Endothelial cell of umbilical vein (primary cell): ENCODE results near the gene ATXN3L. TPM values are rescaled to one million over a fixed set of nuclear protein-coding genes. Genes with fewer than 3 reads are reported as not detected.

ENCODE experiments used
- BruUV-seq: library from RNA; stranded (reverse); fragments of 400-500 nt; replicated peaks from 2 replicates; lab custom pipeline; 2021; lab: Mats Ljungman, UMichigan
- CTCF ChIA-PET: fragments of 300-600, 350-600 bp; sonication (Branson Sonifier 250); formaldehyde crosslinking; loops from one replicate; lab custom pipeline; 2021; ENCODE audit warnings: antibody characterized with exemption, inconsistent platforms; lab: Charles Lee
- POLR2A ChIA-PET: fragments of 300-600, 350-600 bp; sonication (Branson Sonifier 250); formaldehyde crosslinking; loops from one replicate; lab custom pipeline; 2021; ENCODE audit warnings: antibody characterized with exemption, inconsistent platforms; lab: Charles Lee
- DNase-seq: peaks from one replicate; pipeline ENCODE4 v3.0.0-alpha.2; 2011; ENCODE audit warnings: low read depth, low spot score
- FAIRE-seq: peaks from 2 replicates; lab custom pipeline; 2011; peaks lifted over from hg19 to GRCh38; lab: Jason Lieb, UNC
- H2AFZ ChIP-seq: 2 replicates; pipeline ENCODE4 v1.6.0; 2012; ENCODE audit warnings: low read depth, low read length, control low read depth, inconsistent platforms
- H3K27ac ChIP-seq: 2 replicates; pipeline ENCODE4 v1.5.1; 2011; ENCODE audit warnings: low read depth, mild to moderate bottlenecking, control low read depth, low read length, moderate library complexity; ENCODE audit not compliant: insufficient read depth
- H3K27me3 ChIP-seq, 2 experiments: 2 replicates each; pipeline versions ENCODE4 v1.6.0 to v1.6.1; 2011; ENCODE audit warnings: low read length in 2 of 2, mixed read lengths in 1 of 2; ENCODE audit not compliant: control insufficient read depth in 2 of 2, insufficient read depth in 2 of 2
- H3K36me3 ChIP-seq, 2 experiments: 2 replicates in 1 of 2; 3 replicates in 1 of 2; pipeline ENCODE4 v1.5.1; 2011; ENCODE audit warnings: low read length in 2 of 2, mild to moderate bottlenecking in 1 of 2, moderate library complexity in 1 of 2; ENCODE audit not compliant: control insufficient read depth in 2 of 2, insufficient read depth in 2 of 2; ENCODE audit errors: extremely low read depth in 1 of 2
- H3K4me1 ChIP-seq: 3 replicates; pipeline ENCODE4 v1.5.1; 2011; ENCODE audit warnings: mild to moderate bottlenecking, low read length; ENCODE audit not compliant: control insufficient read depth, insufficient read depth; ENCODE audit errors: extremely low read depth
- H3K4me2 ChIP-seq: 2 replicates; pipeline ENCODE4 v1.6.1; 2011; ENCODE audit warnings: low read length, control low read depth, mixed read lengths; ENCODE audit not compliant: insufficient read depth
- H3K4me3 ChIP-seq, 3 experiments: fragments of 200-600 bp in 1 of 3; sonication (generic), shearing (Covaris generic) in 1 of 3; replicated peaks in 1 of 3; 2 replicates each; pipeline ENCODE4 v1.5.1; 2011 to 2016; ENCODE audit warnings: control low read depth in 3 of 3, low read length in 3 of 3, mild to moderate bottlenecking in 2 of 3, inconsistent platforms in 1 of 3, low read depth in 1 of 3, moderate library complexity in 1 of 3; ENCODE audit not compliant: insufficient read depth in 1 of 3
- H3K79me2 ChIP-seq: 2 replicates; pipeline ENCODE4 v1.6.0; 2012; ENCODE audit warnings: low read length, inconsistent platforms; ENCODE audit not compliant: control insufficient read depth, insufficient read depth
- H3K9ac ChIP-seq: replicated peaks from 2 replicates; pipeline ENCODE3; 2011; ENCODE audit warnings: low read length, control low read depth; ENCODE audit not compliant: insufficient read depth; ENCODE audit errors: extremely low read depth
- H3K9me1 ChIP-seq: replicated peaks from 3 replicates; pipeline ENCODE4 v1.6.0; 2011; ENCODE audit warnings: mild to moderate bottlenecking, low read length; ENCODE audit not compliant: control insufficient read depth, insufficient read depth; ENCODE audit errors: extremely low read depth
- H3K9me3 ChIP-seq: replicated peaks from 2 replicates; pipeline ENCODE4 v1.5.1; 2012; ENCODE audit warnings: low read length, inconsistent platforms; ENCODE audit not compliant: control insufficient read depth, insufficient read depth
- H4K20me1 ChIP-seq: replicated peaks from 2 replicates; pipeline ENCODE3; 2011; ENCODE audit warnings: mild to moderate bottlenecking, low read length; ENCODE audit not compliant: control insufficient read depth, insufficient read depth; ENCODE audit errors: extremely low read depth
- EZH2 ChIP-seq: IDR thresholded peaks from 2 replicates; pipeline ENCODE4 v1.6.1; 2012; ENCODE audit warnings: borderline replicate concordance, low read depth, mild to moderate bottlenecking, moderate library complexity, low read length, inconsistent platforms; ENCODE audit not compliant: severe bottlenecking
- FOS ChIP-seq: IDR thresholded peaks from 2 replicates; pipeline ENCODE4 v1.6.1; 2011; ENCODE audit warnings: mild to moderate bottlenecking, low read length, moderate library complexity, borderline replicate concordance; ENCODE audit not compliant: insufficient read depth
- GATA2 ChIP-seq: IDR thresholded peaks from 2 replicates; pipeline ENCODE4 v1.7.0; 2011; ENCODE audit warnings: low read depth, mild to moderate bottlenecking, moderate library complexity, mixed read lengths, low read length; ENCODE audit not compliant: insufficient read length, insufficient read depth
- JUN ChIP-seq: IDR thresholded peaks from 2 replicates; pipeline ENCODE4 v1.6.1; 2011; ENCODE audit warnings: borderline replicate concordance, low read depth; ENCODE audit not compliant: insufficient read length, insufficient read depth
- MAX ChIP-seq: IDR thresholded peaks from 2 replicates; pipeline ENCODE4 v1.6.1; 2011; ENCODE audit not compliant: insufficient read depth, insufficient read length
- MYC ChIP-seq: IDR thresholded peaks from one replicate; pipeline ENCODE4 v1.6.1; 2011; ENCODE audit warnings: mild to moderate bottlenecking, low read depth, low read length
- POLR2A ChIP-seq: IDR thresholded peaks from 2 replicates; pipeline ENCODE4 v1.6.1; 2012; ENCODE audit warnings: low read depth, mild to moderate bottlenecking, control low read depth, low read length
- POLR2AphosphoS5 ChIP-seq: IDR thresholded peaks from 2 replicates; pipeline ENCODE4 v1.6.1; 2012; ENCODE audit warnings: low read depth, mild to moderate bottlenecking, control low read depth, low read length, moderate library complexity; ENCODE audit not compliant: insufficient read depth
- dilution Hi-C: fragments of 300-500 bp; cut with MboI; formaldehyde crosslinking; loops from one replicate; pipeline ENCODE4 v1.15.0; 2019; ENCODE audit warnings: low sequenced_read_pairs; ENCODE audit not compliant: extremely low pct_ligation_motif_present
- intact Hi-C: fragments of 100-400 bp; cut with micrococcal nuclease; formaldehyde crosslinking; loops from one replicate; pipeline ENCODE4 v1.10.0; 2022
- polyA plus RNA-seq, 4 experiments: library from polyadenylated mRNA; depleted of rRNA in 3 of 4; stranded (reverse) in 3 of 4; unstranded in 1 of 4; fragments of >200 nt; gene quantifications; 2 replicates each; pipeline versions ENCODE4 v1.2.1 to v1.2.3, GENCODE V29; 2011 to 2012; ENCODE audit warnings: missing spikeins in 1 of 4
- total RNA-seq: library from RNA; stranded (reverse); gene quantifications from 2 replicates; pipeline ENCODE4 v1.2.3, GENCODE V29; 2021
- TF ChIP-seq, protein P1 (sequence below), 2 donors: IDR thresholded peaks; 1 replicate in 1 of 2; 2 replicates in 1 of 2; pipeline ENCODE4 v1.5.1; 2011; ENCODE audit warnings: low read length in 2 of 2, mild to moderate bottlenecking in 2 of 2, moderate library complexity in 2 of 2, control low read depth in 1 of 2, inconsistent platforms in 1 of 2, low read depth in 1 of 2; ENCODE audit not compliant: insufficient read depth in 1 of 2; ENCODE audit errors: extremely low read depth in 1 of 2

ATXN3L gene
- total and polyA plus RNA-seq, 2 donors (not counting 3 experiments of a cell fraction or from before 2014, with no cell fraction given) = not detected

DNA sequence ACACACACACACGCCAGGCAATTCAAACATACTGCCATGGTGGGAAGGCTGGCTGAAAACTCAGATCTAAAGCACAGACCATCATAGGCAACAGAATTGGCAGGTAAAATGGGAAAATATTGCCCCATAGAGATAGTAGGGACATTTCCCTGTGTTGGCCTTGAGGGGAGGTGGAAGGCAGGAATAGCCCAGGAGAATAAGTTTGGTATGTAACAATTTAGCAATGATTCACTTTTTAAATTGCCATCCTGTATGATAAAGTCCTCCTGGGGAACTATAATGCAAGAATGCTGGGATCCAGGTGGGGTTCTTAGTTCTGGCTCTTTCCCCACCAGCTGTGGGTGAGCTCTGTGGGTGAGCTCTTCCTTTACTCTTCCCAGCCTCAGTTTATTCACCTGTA is 51.0 kb downstream of the ATXN3L start:
- no peaks in the 10 kb centered on the region for H3K79me2 ChIP-seq
- no peak overlapping the region for H3K9ac ChIP-seq
- BruUV-seq = no TSS peak
- ChIA-PET POLR2A (no interaction called here), CTCF (no interaction called here)
- H3K4me1 ChIP-seq = no peaks in the 10 kb centered on the region
- no peaks in the 10 kb centered on the region for H3K9me3 ChIP-seq
- no peak overlapping the region for H3K27ac ChIP-seq
- dilution Hi-C loops = no loop called here
- no peaks in the 10 kb centered on the region for H3K27me3 ChIP-seq
- intact Hi-C loops = no loop called here
- H4K20me1 ChIP-seq = no peaks in the 10 kb centered on the region
- DNase-seq (no peak), FAIRE-seq (no peak)
- H3K4me2 ChIP-seq = no peak overlapping the region
- no peaks in the 10 kb centered on the region for H3K9me1 ChIP-seq
- no peak for TF ChIP-seq POLR2A
- no peak for TF ChIP-seq MYC
- TF ChIP-seq POLR2AphosphoS5 = no peak
- no peak for TF ChIP-seq GATA2
- TF ChIP-seq EZH2 = no peak
- TF ChIP-seq, protein P1, sequence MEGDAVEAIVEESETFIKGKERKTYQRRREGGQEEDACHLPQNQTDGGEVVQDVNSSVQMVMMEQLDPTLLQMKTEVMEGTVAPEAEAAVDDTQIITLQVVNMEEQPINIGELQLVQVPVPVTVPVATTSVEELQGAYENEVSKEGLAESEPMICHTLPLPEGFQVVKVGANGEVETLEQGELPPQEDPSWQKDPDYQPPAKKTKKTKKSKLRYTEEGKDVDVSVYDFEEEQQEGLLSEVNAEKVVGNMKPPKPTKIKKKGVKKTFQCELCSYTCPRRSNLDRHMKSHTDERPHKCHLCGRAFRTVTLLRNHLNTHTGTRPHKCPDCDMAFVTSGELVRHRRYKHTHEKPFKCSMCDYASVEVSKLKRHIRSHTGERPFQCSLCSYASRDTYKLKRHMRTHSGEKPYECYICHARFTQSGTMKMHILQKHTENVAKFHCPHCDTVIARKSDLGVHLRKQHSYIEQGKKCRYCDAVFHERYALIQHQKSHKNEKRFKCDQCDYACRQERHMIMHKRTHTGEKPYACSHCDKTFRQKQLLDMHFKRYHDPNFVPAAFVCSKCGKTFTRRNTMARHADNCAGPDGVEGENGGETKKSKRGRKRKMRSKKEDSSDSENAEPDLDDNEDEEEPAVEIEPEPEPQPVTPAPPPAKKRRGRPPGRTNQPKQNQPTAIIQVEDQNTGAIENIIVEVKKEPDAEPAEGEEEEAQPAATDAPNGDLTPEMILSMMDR (IDR thresholded peaks at IDR 0.05; ENCODE audit: extremely low read depth in 1 of 2, insufficient read depth in 1 of 2, low read depth in 1 of 2, low read length in 2 of 2) = no peak
- TF ChIP-seq FOS = no peak
- no peak for TF ChIP-seq JUN
- no peak for TF ChIP-seq MAX
- no peaks in the 10 kb centered on the region for H3K36me3 ChIP-seq
- H3K4me3 ChIP-seq = no peak overlapping the region
- H2AFZ ChIP-seq = no peak overlapping the region

Other genes starting within 250 kb of the ATXN3L start
- not detected in 2 replicates for gene EGFL6, start 249.5 kb upstream of the ATXN3L start, total RNA-seq
- not detected in 2 replicates for gene EGFL6, start 249.5 kb upstream of the ATXN3L start, polyA plus RNA-seq